Epithelial cell of esophagus (primary cell): Measurements from ENCODE around the gene THTPA.
"Not testable (repeated sequence)": the region's sequence is repeated elsewhere in the genome, so short reads cannot be mapped to it uniquely, and the experiment has no call there.

Experiments used
- DNase-seq: peaks from one replicate; pipeline ENCODE4 v3.0.0; 2010; ENCODE audit warnings: low read depth
- H3K4me3 ChIP-seq: 2 replicates; pipeline ENCODE4 v1.5.1; 2011; ENCODE audit warnings: mild to moderate bottlenecking, low read length, control low read depth
- TF ChIP-seq, protein P1 (sequence below): IDR thresholded peaks from 2 replicates; pipeline ENCODE4 v1.5.1; 2011; ENCODE audit warnings: low read depth, mild to moderate bottlenecking, low read length, control low read depth, inconsistent platforms; ENCODE audit not compliant: insufficient read depth; ENCODE audit errors: missing control alignments

THTPA gene

DNA sequence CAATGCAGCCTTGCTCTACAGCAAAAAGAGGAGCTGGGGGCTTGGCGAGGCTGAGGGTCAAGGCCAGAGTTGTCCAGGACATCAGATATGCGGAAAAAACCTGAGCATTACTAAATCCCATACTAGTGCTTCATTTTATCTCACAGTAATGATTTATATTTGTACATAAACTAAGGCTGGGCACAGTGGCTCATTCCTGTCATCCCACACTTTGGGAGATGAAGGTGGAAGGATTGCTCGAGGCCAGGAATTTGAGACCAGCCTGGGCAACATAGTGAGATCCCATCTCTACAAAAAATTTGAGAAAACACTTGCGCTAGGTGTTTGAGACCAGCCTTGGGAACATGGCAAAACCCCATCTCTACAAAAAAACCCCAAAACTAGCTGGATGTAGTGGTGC is 34.1 kb downstream of the THTPA start:
- H3K4me3 ChIP-seq: no peak overlapping the region
- TF ChIP-seq, protein P1, sequence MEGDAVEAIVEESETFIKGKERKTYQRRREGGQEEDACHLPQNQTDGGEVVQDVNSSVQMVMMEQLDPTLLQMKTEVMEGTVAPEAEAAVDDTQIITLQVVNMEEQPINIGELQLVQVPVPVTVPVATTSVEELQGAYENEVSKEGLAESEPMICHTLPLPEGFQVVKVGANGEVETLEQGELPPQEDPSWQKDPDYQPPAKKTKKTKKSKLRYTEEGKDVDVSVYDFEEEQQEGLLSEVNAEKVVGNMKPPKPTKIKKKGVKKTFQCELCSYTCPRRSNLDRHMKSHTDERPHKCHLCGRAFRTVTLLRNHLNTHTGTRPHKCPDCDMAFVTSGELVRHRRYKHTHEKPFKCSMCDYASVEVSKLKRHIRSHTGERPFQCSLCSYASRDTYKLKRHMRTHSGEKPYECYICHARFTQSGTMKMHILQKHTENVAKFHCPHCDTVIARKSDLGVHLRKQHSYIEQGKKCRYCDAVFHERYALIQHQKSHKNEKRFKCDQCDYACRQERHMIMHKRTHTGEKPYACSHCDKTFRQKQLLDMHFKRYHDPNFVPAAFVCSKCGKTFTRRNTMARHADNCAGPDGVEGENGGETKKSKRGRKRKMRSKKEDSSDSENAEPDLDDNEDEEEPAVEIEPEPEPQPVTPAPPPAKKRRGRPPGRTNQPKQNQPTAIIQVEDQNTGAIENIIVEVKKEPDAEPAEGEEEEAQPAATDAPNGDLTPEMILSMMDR: no peak
- no peak for DNase-seq

DNA sequence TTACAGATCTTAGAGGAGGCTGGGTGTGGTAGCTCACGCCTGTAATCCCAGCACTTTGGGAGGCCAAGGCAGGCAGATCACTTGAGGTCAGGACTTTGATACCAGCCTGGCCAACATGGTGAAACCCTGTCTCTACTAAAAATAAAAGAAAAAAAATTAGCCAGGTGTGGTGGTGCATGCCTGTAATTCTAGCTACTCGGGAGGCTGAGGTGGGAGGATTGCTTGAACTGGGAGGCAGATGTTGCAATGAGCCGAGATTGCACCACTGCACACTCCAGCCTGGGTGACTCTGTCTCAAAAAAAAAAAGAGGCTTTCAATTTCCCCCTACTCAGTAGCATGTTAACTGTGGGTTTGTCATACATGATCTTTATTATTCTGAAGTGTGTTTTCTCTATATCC is 38.1 kb downstream of the THTPA start:
- not testable (repeated sequence) for H3K4me3 ChIP-seq, DNase-seq

DNA sequence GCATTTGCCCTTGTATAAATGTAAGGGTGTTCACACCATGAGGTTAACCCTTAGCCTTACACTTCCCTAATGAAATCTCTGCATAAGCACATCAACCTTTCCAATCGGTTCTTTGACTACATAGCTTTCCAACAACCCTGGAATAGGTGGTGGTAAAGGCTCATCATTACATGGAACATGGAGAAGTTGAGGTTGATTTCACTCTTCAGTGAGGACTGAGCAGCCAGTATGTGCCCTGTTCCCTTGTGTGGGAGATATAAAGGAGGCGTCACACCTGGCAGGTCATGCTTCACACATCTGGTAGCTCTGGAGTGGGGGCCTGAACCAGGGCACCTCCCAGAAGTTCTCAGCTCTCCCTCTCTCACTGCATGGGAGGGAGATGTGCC is 44.2 kb downstream of the THTPA start:
- TF ChIP-seq, protein P1: no peak
- no peak for DNase-seq
- H3K4me3 ChIP-seq: no peak overlapping the region

DNA sequence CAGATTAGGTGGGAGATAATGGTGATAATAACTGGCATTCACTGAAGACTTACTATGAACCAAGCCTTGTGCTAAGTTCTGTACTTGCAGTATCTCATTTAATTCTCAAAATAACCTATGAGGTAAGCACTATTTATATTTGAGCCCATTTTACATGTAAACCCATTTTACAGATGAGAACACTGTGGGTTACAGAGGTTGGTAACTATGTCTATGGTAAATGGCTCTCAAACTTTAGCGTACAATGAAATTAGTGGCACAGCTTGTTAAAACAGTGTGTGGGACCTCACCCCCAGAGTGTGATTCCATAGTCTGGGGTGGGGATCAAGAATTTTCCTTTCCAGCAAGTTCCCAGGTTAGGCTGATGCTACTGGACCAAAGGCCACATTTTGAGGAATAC is 44.7 kb downstream of the THTPA start:
- TF ChIP-seq, protein P1: no peak
- no peak overlapping the region for H3K4me3 ChIP-seq
- DNase-seq: no peak

DNA sequence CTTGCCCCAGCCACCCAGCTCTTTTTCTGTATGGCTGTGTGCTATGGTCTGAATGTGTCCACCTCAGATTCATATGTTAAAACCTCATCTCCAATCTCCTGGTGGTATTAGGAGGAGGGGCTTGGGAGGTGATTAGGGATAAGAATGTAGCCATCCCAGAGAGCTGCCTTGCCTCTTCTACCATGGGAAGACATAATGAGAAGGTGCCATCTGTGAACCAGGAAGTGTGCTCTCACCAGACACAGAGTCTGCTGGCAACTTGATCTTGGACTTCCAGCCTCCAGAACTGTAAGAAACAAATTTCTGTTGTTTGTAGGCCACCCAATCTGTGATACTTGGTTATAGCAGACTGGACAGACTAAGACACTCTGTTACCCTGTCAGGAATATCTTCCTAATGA is 45.4 kb downstream of the THTPA start:
- DNase-seq: no peak
- no peak overlapping the region for H3K4me3 ChIP-seq
- TF ChIP-seq, protein P1: no peak

DNA sequence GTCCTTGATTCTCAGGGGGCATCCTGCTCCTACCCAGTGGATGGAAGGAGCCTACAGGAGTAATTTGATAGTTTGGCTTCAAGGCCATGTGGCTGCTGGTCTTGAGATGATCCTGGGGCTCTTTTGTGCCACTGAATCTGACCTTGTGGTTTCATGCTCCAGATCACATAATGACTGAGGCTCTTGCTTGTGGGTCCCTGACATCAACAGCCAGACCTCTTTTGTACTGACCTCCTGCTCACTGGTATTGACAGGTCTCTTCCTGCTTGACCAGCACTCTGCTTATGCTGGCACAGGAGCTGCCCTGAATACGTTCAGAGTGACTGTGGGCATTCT is 45.7 kb downstream of the THTPA start:
- no peak overlapping the region for H3K4me3 ChIP-seq
- no peak for DNase-seq
- TF ChIP-seq, protein P1: no peak

DNA sequence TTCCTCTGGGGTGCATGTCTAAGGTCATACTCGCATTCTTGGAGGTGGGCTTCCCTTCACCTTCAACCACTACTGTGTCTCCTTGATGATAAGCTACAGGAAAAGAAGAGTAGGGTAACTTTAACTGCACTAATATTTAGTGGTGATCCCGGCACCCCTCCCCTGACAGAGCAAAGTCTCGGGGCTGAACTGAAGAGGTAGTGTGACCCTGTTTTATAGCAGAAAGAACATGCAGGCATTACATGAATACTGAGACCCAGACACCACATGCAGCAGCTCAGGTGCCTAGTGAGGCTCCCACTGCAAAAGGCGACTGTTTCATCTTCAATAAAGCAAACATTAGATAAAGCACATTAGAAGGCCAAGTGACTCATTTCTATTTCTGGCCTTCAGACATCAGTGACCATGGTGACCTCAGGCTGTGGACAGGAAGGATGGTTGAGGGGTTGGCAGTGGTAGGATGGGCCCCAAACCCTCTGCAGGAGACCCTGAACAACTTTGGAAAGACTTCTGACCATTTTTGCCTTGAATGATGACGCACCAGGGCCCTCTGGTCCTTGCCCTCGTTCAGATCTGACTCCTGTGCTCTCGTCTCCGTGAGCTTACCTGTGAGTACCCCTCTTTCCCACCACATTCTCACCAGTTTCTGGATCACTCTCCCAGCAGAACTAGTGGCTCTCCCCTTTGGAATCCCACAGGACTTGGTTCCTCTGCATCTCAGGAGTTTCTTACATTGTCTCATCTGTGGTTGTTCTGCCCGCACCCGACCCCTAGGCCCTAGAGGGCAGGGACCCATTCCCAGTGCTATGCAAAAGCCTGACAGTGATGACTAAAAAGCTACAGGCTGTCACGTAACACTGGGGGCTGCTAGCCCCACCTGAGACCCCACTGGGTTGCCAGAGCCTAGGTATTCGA is 46.4 kb downstream of the THTPA start:
- TF ChIP-seq, protein P1: no peak
- DNase-seq: no peak
- no peak overlapping the region for H3K4me3 ChIP-seq
